ENCODE measurements around the gene EXOC3.
"Not testable (repeated sequence)": the region's sequence is repeated elsewhere in the genome, so short reads cannot be mapped to it uniquely, and the experiment has no call there.

EXOC3 gene

GRCh38 chr5:442335-443238 is at the start of gene EXOC3:
Gene EXOC3 (plus strand): TSS chr5:443176. CDS start chr5:446206, 3,030 bp downstream.
- FAIRE-seq (peak; percentile 65), DNase-seq (ENCODE audit: insufficient read length, low spot score) (peak; percentile 98)

GRCh38 chr5:393846-394275 is 49.1 kb upstream of the EXOC3 start:
- no peak for FAIRE-seq
- DNase-seq (ENCODE audit: insufficient read length, low spot score), result no peak

- no peak for FAIRE-seq
- no peak for DNase-seq (ENCODE audit: insufficient read length, low spot score)
Observed at GRCh38 chr5:394671-395155, 48.3 kb upstream of the EXOC3 start.

GRCh38 chr5:395156-395920 is 47.6 kb upstream of the EXOC3 start:
- FAIRE-seq, result peak; percentile 77
- peak; percentile 80 for DNase-seq (ENCODE audit: insufficient read length, low spot score)

GRCh38 chr5:395921-396530 is 47.0 kb upstream of the EXOC3 start:
- no peak for FAIRE-seq
- no peak for DNase-seq (ENCODE audit: insufficient read length, low spot score)

GRCh38 chr5:396531-396961 is 46.4 kb upstream of the EXOC3 start:
- DNase-seq (ENCODE audit: insufficient read length, low spot score), result no peak
- no peak for FAIRE-seq

- peak; percentile 79 for FAIRE-seq
- DNase-seq (ENCODE audit: insufficient read length, low spot score), result not testable (repeated sequence)
Observed at GRCh38 chr5:398141-398474, 44.9 kb upstream of the EXOC3 start.

- no peak for DNase-seq (ENCODE audit: insufficient read length, low spot score)
Observed at GRCh38 chr5:398475-399295, 44.3 kb upstream of the EXOC3 start.

GRCh38 chr5:399296-400281 is 43.4 kb upstream of the EXOC3 start:
- DNase-seq (ENCODE audit: insufficient read length, low spot score), result no peak
- FAIRE-seq, result peak; percentile 9

More at GRCh38 chr5:398475-399295, 44.3 kb upstream of the EXOC3 start:
- peak; percentile 23 for FAIRE-seq

- FAIRE-seq (no peak), DNase-seq (ENCODE audit: insufficient read length, low spot score) (no peak)
Observed at GRCh38 chr5:400282-401145, 42.5 kb upstream of the EXOC3 start.

GRCh38 chr5:401146-402034 is 41.6 kb upstream of the EXOC3 start:
- no peak for FAIRE-seq
- DNase-seq (ENCODE audit: insufficient read length, low spot score), result no peak

- peak; percentile 48 for FAIRE-seq
- DNase-seq (ENCODE audit: insufficient read length, low spot score), result not testable (repeated sequence)
Observed at GRCh38 chr5:402219-402614, 40.8 kb upstream of the EXOC3 start.

GRCh38 chr5:402615-403359 is 40.2 kb upstream of the EXOC3 start:
- no peak for DNase-seq (ENCODE audit: insufficient read length, low spot score)
- FAIRE-seq, result peak; percentile 31

- no peak for DNase-seq (ENCODE audit: insufficient read length, low spot score)
- peak; percentile 16 for FAIRE-seq
Observed at GRCh38 chr5:403995-404394, 39.0 kb upstream of the EXOC3 start.

- DNase-seq (ENCODE audit: insufficient read length, low spot score) (no peak), FAIRE-seq (no peak)
Observed at GRCh38 chr5:404666-405241, 38.2 kb upstream of the EXOC3 start.

GRCh38 chr5:405421-405820 is 37.6 kb upstream of the EXOC3 start:
- DNase-seq (ENCODE audit: insufficient read length, low spot score) (no peak), FAIRE-seq (no peak)

Measured in HTR-8/SVneo (cell line).